Measurements from ENCODE around the gene TTC34.

DNA sequence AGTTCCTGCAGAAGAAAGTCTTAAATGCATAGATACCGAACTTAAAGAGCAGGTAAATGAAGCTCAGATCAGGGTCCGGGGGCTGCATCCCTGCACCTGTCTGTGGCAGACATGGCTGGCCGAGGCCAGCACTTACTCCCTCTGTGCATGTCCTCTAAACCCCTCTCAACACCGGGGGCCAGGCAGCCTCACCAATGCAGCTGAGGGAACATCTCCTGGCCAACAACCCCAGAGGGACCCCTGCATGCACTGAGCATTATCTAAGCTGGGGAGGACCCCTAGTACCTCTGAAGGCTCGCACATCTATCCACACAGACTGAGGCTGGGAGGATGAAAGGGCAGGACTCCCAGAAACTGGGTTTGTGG is 18.4 kb downstream of the TTC34 start:
- TF ChIP-seq, protein P1, sequence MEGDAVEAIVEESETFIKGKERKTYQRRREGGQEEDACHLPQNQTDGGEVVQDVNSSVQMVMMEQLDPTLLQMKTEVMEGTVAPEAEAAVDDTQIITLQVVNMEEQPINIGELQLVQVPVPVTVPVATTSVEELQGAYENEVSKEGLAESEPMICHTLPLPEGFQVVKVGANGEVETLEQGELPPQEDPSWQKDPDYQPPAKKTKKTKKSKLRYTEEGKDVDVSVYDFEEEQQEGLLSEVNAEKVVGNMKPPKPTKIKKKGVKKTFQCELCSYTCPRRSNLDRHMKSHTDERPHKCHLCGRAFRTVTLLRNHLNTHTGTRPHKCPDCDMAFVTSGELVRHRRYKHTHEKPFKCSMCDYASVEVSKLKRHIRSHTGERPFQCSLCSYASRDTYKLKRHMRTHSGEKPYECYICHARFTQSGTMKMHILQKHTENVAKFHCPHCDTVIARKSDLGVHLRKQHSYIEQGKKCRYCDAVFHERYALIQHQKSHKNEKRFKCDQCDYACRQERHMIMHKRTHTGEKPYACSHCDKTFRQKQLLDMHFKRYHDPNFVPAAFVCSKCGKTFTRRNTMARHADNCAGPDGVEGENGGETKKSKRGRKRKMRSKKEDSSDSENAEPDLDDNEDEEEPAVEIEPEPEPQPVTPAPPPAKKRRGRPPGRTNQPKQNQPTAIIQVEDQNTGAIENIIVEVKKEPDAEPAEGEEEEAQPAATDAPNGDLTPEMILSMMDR (IDR thresholded peaks at IDR 0.05) = no peak
- TF ChIP-seq POLR2A (IDR thresholded peaks at IDR 0.05) (no peak), POLR2AphosphoS5 (IDR thresholded peaks at IDR 0.05) (no peak)
